HG03558 (cell line): ENCODE data around the gene PDHX.
"Not testable (repeated sequence)": the region's sequence is repeated elsewhere in the genome, so short reads cannot be mapped to it uniquely, and the experiment has no call there.

Experiments used
- ATAC-seq: cut with Tn5 transposase; IDR thresholded peaks from one replicate; pipeline ENCODE4 v1.9.1; 2021; ENCODE audit warnings: moderate number of reproducible peaks; ENCODE audit not compliant: unreplicated experiment; ENCODE audit errors: extremely low read depth

Gene PDHX

GRCh38 chr11:34916015-34916842 is at the start of gene PDHX, which contains the start of gene APIP:
PDHX (plus strand) TSS chr11:34916618; CDS start chr11:34916656, 38 bp downstream.
APIP (minus strand) TSS chr11:34916379; CDS start chr11:34916284, 95 bp downstream.
- ATAC-seq = peak; percentile 92

GRCh38 chr11:34869425-34869824 is 47.0 kb upstream of the PDHX start:
- ATAC-seq = no peak

GRCh38 chr11:34870548-34871196 is 45.7 kb upstream of the PDHX start:
- ATAC-seq = no peak

GRCh38 chr11:34874202-34874601 is 42.2 kb upstream of the PDHX start:
- ATAC-seq = no peak

GRCh38 chr11:34877375-34877975 is 38.9 kb upstream of the PDHX start:
- no peak for ATAC-seq

- no peak for ATAC-seq
Observed at GRCh38 chr11:34881900-34882299, 34.5 kb upstream of the PDHX start.

- no peak for ATAC-seq
Observed at GRCh38 chr11:34886609-34887008, 29.8 kb upstream of the PDHX start.

- ATAC-seq = no peak
Observed at GRCh38 chr11:34887260-34887659, 29.2 kb upstream of the PDHX start.

GRCh38 chr11:34890089-34890488 is 26.3 kb upstream of the PDHX start:
- no peak for ATAC-seq

- no peak for ATAC-seq
Observed at GRCh38 chr11:34890812-34891211, 25.6 kb upstream of the PDHX start.

- no peak for ATAC-seq
Observed at GRCh38 chr11:34891611-34892010, 24.8 kb upstream of the PDHX start.

GRCh38 chr11:34893416-34893815 is 23.0 kb upstream of the PDHX start:
- no peak for ATAC-seq

- not testable (repeated sequence) for ATAC-seq
Observed at GRCh38 chr11:34896191-34896590, 20.2 kb upstream of the PDHX start.

- no peak for ATAC-seq
Observed at GRCh38 chr11:34897171-34897870, 19.1 kb upstream of the PDHX start.

- no peak for ATAC-seq
Observed at GRCh38 chr11:34898474-34898873, 17.9 kb upstream of the PDHX start.

- ATAC-seq = no peak
Observed at GRCh38 chr11:34899633-34900016, 16.8 kb upstream of the PDHX start.

- no peak for ATAC-seq
Observed at GRCh38 chr11:34904421-34904955, 11.9 kb upstream of the PDHX start.

GRCh38 chr11:34905666-34906065 is 10.8 kb upstream of the PDHX start:
- ATAC-seq = no peak

GRCh38 chr11:34907934-34908593 is 8.4 kb upstream of the PDHX start:
- no peak for ATAC-seq

GRCh38 chr11:34909415-34909814 is 7.0 kb upstream of the PDHX start:
- ATAC-seq = no peak
